SK-N-SH treated with all-trans-retinoic acid at 6 μM for 48 hours (cell line): ENCODE data around the gene CCDC154.

Source experiments
- ATAC-seq: fragments of 200-7000 bp; cut with Tn5 transposase; 3 replicates; pipeline ENCODE4 v1.9.1; 2020; ENCODE audit warnings: mild to moderate bottlenecking, moderate library complexity
- ARNTL ChIP-seq: fragments of 450-650 bp; formaldehyde crosslinking; IDR thresholded peaks from 2 replicates; pipeline ENCODE4 v1.5.0; 2020; ENCODE audit warnings: low read depth, mild to moderate bottlenecking, moderate library complexity, borderline replicate concordance
- BACH2 ChIP-seq: fragments of 250-450 bp; sonication (Bioruptor Pico); IDR thresholded peaks from 2 replicates; pipeline ENCODE4 v1.9.0; 2021; ENCODE audit warnings: mild to moderate bottlenecking, borderline replicate concordance
- CREB5 ChIP-seq: fragments of 250-450 bp; sonication (Bioruptor Pico); IDR thresholded peaks from 2 replicates; pipeline ENCODE4 v1.5.1; 2020; ENCODE audit warnings: low read depth, mild to moderate bottlenecking, moderate library complexity
- CSDC2 ChIP-seq: fragments of 250-450 bp; sonication (Bioruptor Pico); IDR thresholded peaks from 2 replicates; pipeline ENCODE4 v1.5.0; 2020; ENCODE audit warnings: mild to moderate bottlenecking, moderate library complexity
- CSRNP3 ChIP-seq: fragments of 250-450 bp; sonication (Bioruptor Pico); IDR thresholded peaks from 2 replicates; pipeline ENCODE4 v1.5.1; 2021; ENCODE audit warnings: mild to moderate bottlenecking, moderate library complexity
- ESRRG ChIP-seq: fragments of 250-450 bp; sonication (Bioruptor Pico); IDR thresholded peaks from 2 replicates; pipeline ENCODE4 v1.6.1; 2021; ENCODE audit warnings: mild to moderate bottlenecking
- GLIS3 ChIP-seq: fragments of 250-450 bp; sonication (Bioruptor Pico); IDR thresholded peaks from 2 replicates; pipeline ENCODE4 v1.5.0; 2020; ENCODE audit warnings: mild to moderate bottlenecking, moderate library complexity
- ISL1 ChIP-seq: fragments of 250-450 bp; sonication (Bioruptor Pico); IDR thresholded peaks from 2 replicates; pipeline ENCODE4 v2.1.2; 2022; ENCODE audit warnings: mild to moderate bottlenecking, moderate library complexity
- OSR1 ChIP-seq: fragments of 250-450 bp; sonication (Bioruptor Pico); IDR thresholded peaks from 2 replicates; pipeline ENCODE4 v1.8.0; 2022; ENCODE audit warnings: moderate library complexity, mild to moderate bottlenecking, inconsistent platforms
- PPARA ChIP-seq: fragments of 250-450 bp; sonication (Bioruptor Pico); IDR thresholded peaks from 2 replicates; pipeline ENCODE4 v1.5.0; 2020; ENCODE audit warnings: mild to moderate bottlenecking, borderline replicate concordance
- RARB ChIP-seq: fragments of 250-450 bp; sonication (Bioruptor Pico); IDR thresholded peaks from 2 replicates; pipeline ENCODE4 v1.8.0; 2021; ENCODE audit warnings: mild to moderate bottlenecking, moderate library complexity
- SNAI2 ChIP-seq: fragments of 250-450 bp; sonication (Bioruptor Pico); IDR thresholded peaks from 2 replicates; pipeline ENCODE4 v1.5.0; 2020; ENCODE audit warnings: mild to moderate bottlenecking, moderate library complexity
- TCF4 ChIP-seq: fragments of 250-450 bp; sonication (Bioruptor Pico); IDR thresholded peaks from 2 replicates; pipeline ENCODE4 v1.8.0; 2021; ENCODE audit warnings: mild to moderate bottlenecking, moderate library complexity, borderline replicate concordance
- TOX ChIP-seq: fragments of 250-450 bp; sonication (Bioruptor Pico); IDR thresholded peaks from 2 replicates; pipeline ENCODE4 v1.8.0; 2021; ENCODE audit warnings: mild to moderate bottlenecking, moderate library complexity, borderline replicate concordance
- TSHZ2 ChIP-seq: fragments of 250-450 bp; sonication (Bioruptor Pico); IDR thresholded peaks from 2 replicates; pipeline ENCODE4 v1.5.0; 2020; ENCODE audit warnings: mild to moderate bottlenecking, moderate library complexity
- ZC3H10 ChIP-seq: fragments of 250-450 bp; sonication (Bioruptor Pico); IDR thresholded peaks from 2 replicates; pipeline ENCODE4 v1.5.1; 2021; ENCODE audit warnings: mild to moderate bottlenecking, moderate library complexity
- ZFP3 ChIP-seq: fragments of 250-450 bp; sonication (Bioruptor Pico); IDR thresholded peaks from 2 replicates; pipeline ENCODE4 v1.5.0; 2020; ENCODE audit warnings: mild to moderate bottlenecking, moderate library complexity
- ZFP30 ChIP-seq: fragments of 450-650 bp; formaldehyde crosslinking; IDR thresholded peaks from 2 replicates; pipeline ENCODE4 v1.5.0; 2022; ENCODE audit warnings: mild to moderate bottlenecking, moderate library complexity
- ZNF70 ChIP-seq: fragments of 450-650 bp; formaldehyde crosslinking; IDR thresholded peaks from 2 replicates; pipeline ENCODE4 v1.5.0; 2020; ENCODE audit warnings: mild to moderate bottlenecking, moderate library complexity
- ZNF8 ChIP-seq: fragments of 450-650 bp; formaldehyde crosslinking; IDR thresholded peaks from 2 replicates; pipeline ENCODE4 v1.5.0; 2020; ENCODE audit warnings: mild to moderate bottlenecking, moderate library complexity
- TF ChIP-seq, protein P1 (sequence below): fragments of 250-450 bp; sonication (Bioruptor Pico); IDR thresholded peaks from 2 replicates; pipeline ENCODE4 v1.8.0; 2020; ENCODE audit warnings: mild to moderate bottlenecking, moderate library complexity, borderline replicate concordance

The CCDC154 gene

GRCh38 chr16:1488619-1489018 lies 44.3 kb upstream of the CCDC154 start, which contains the start of gene PTX4:
TSS of gene PTX4 (minus strand) at chr16:1488944. CDS start at chr16:1488909, 35 bp downstream.
- ATAC-seq: no peak
- TF ChIP-seq TSHZ2: no peak
- TF ChIP-seq ZC3H10 (CRISPR knock-in tag): no peak
- no peak for TF ChIP-seq RARB
- no peak for TF ChIP-seq ZFP30 (CRISPR knock-in tag)
- no peak for TF ChIP-seq GLIS3 (CRISPR knock-in tag)
- TF ChIP-seq CSDC2 (CRISPR knock-in tag): no peak
- no peak for TF ChIP-seq CREB5 (CRISPR knock-in tag)
- no peak for TF ChIP-seq ESRRG (CRISPR knock-in tag)
- no peak for TF ChIP-seq ZNF8 (CRISPR knock-in tag)
- TF ChIP-seq ZNF70 (CRISPR knock-in tag): no peak
- no peak for TF ChIP-seq TCF4 (CRISPR knock-in tag)
- TF ChIP-seq CSRNP3: no peak
- no peak for TF ChIP-seq ISL1 (CRISPR knock-in tag)
- TF ChIP-seq, protein P1, sequence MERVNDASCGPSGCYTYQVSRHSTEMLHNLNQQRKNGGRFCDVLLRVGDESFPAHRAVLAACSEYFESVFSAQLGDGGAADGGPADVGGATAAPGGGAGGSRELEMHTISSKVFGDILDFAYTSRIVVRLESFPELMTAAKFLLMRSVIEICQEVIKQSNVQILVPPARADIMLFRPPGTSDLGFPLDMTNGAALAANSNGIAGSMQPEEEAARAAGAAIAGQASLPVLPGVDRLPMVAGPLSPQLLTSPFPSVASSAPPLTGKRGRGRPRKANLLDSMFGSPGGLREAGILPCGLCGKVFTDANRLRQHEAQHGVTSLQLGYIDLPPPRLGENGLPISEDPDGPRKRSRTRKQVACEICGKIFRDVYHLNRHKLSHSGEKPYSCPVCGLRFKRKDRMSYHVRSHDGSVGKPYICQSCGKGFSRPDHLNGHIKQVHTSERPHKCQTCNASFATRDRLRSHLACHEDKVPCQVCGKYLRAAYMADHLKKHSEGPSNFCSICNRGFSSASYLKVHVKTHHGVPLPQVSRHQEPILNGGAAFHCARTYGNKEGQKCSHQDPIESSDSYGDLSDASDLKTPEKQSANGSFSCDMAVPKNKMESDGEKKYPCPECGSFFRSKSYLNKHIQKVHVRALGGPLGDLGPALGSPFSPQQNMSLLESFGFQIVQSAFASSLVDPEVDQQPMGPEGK (CRISPR knock-in tag): no peak
- no peak for TF ChIP-seq SNAI2 (CRISPR knock-in tag)
- TF ChIP-seq BACH2: no peak
- TF ChIP-seq ZFP3 (CRISPR knock-in tag): no peak

DNA sequence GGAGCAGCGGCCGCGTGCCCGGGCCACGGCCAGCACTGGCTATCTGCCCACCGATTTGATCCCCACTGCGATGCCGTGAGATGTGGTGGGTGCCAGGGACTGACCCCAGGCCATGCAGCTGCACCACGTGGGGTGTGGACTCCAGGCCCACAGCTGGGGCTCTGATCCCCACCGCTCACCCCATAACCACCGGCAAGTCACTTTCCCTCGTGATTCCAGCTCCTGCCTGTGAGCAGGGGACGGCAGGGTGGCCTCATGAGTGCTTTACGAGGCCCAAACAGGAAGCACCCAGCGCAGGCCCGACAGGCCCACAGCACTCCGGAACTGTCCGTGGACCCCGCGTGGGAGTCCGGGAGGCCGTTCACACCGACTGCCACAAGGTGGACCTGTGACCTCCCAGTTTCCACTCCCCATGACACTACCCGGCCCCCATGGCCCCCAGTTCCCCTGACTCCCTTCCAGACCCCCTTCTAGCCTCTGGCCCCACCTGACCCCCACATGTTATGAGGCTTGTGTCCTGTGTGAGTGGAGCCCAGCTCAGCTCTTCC lies 43.8 kb upstream of the CCDC154 start:
- no peak for ATAC-seq
- no peak for TF ChIP-seq OSR1 (CRISPR knock-in tag)
- TF ChIP-seq ZNF70 (CRISPR knock-in tag): no peak

DNA sequence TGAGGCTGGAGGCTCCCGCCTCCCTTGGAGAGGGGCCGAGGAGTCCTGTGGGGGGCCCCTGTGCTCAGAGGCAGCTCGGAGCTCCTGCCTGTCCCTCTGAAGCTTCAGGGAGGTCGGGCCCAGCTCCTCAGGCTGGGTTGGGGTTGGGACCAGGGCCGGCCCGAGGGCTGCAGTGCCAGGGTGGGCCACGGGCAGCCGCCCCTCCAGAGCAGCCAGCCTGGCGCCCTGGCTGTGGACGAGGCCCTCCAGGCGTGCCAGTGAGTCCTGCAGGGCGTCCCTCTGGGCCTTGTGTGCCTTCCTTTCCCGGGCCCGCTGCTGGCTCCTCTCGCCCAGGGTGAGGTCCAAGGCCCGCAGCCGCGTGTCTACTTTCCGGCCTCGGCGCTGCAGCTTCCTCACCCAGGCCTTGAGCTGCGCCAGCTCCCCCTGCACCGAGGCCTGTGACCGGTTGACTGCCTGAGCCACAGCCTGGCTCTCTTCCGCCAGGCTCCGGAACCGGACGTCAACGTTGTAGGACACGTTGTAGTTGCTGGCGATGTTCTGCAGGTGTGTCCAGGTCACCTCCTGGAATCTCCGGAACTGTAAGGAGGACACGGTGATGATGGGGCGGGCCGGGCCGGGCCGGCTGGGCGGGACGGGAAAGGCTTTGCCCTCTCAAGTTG lies 43.2 kb upstream of the CCDC154 start:
- TF ChIP-seq ZNF8 (CRISPR knock-in tag): no peak
- TF ChIP-seq ZC3H10 (CRISPR knock-in tag): no peak
- no peak for TF ChIP-seq PPARA (CRISPR knock-in tag)
- TF ChIP-seq CREB5 (CRISPR knock-in tag): no peak
- TF ChIP-seq RARB: no peak
- no peak for TF ChIP-seq TOX (CRISPR knock-in tag)
- TF ChIP-seq CSRNP3: no peak
- no peak for TF ChIP-seq TCF4 (CRISPR knock-in tag)
- no peak for TF ChIP-seq SNAI2 (CRISPR knock-in tag)
- no peak for TF ChIP-seq ZNF70 (CRISPR knock-in tag)
- no peak for TF ChIP-seq ARNTL (CRISPR knock-in tag)
- ATAC-seq: no peak
